Neuron (in vitro differentiated cells): ENCODE results near the gene DHRS4L2.
A peak's percentile ranks its signal among the peaks of the same experiment; 100 is the strongest.
"Not testable (repeated sequence)": the region's sequence is repeated elsewhere in the genome, so short reads cannot be mapped to it uniquely, and the experiment has no call there.

Experiments used
- H2AFZ ChIP-seq: one replicate; pipeline ENCODE4 v1.6.1; 2013; ENCODE audit warnings: low read depth, mild to moderate bottlenecking, inconsistent platforms, low read length, moderate library complexity
- H3K27me3 ChIP-seq: one replicate; pipeline ENCODE4 v1.6.1; 2013; ENCODE audit warnings: low read length; ENCODE audit not compliant: insufficient read depth
- H3K36me3 ChIP-seq: one replicate; pipeline ENCODE4 v1.6.1; 2013; ENCODE audit warnings: low read length; ENCODE audit not compliant: insufficient read depth
- H3K4me1 ChIP-seq: one replicate; pipeline ENCODE4 v1.6.1; 2013; ENCODE audit warnings: low read length; ENCODE audit not compliant: insufficient read depth
- H3K4me3 ChIP-seq: 2 replicates; pipeline ENCODE4 v1.5.1; 2013; ENCODE audit warnings: mild to moderate bottlenecking, low read length, moderate library complexity
- H3K9me3 ChIP-seq: one replicate; pipeline ENCODE4 v1.6.1; 2013; ENCODE audit warnings: low read length

DHRS4L2 gene

DNA sequence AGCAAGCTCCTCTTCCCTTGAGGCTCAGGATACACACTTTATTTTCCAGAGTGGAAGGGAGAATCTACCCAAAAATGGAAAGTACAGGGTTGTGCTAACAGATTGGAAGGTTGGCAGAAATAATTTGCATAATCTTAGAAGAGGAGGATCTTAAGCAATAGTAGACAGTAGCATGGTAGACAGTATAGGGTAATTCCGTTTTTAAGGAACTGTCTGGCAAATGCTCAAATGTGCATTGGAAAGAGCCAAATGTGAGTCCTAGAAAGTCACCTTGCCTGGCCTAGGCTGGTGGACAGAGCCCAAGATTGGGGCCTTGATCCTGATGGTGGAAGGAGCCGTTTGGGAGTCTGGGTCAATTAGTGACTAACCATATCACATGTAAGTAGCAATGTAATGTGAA is 50.0 kb downstream of the DHRS4L2 start:
- Histone ChIP-seq H3K4me3 (no peak overlapping the region), H3K36me3 (no peaks in the 10 kb centered on the region), H3K4me1 (no peaks in the 10 kb centered on the region), H3K9me3 (no peaks in the 10 kb centered on the region), H3K27me3 (peaks cover 9% of the 10 kb centered on the region), H2AFZ (no peak overlapping the region)

DNA sequence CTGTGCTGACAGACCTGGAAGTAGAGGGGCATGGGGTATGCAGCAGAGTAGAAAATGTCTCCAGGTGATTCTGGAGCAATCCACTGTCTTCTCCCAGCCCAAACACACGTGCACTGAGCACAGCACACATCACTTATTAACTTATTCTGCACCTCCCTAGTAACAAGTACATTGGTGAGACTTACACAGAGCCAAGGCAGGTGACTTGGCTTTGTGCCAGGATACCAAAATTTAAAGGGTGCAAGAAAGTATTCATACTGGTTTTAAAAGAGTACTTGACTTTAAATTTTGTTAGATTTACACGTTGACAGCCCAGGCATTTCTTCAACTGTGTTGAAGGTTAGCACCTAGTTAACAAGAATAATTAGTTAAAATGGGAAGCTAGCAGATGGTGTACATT is 52.0 kb downstream of the DHRS4L2 start:
- Histone ChIP-seq H2AFZ (no peak overlapping the region), H3K4me1 (no peaks in the 10 kb centered on the region), H3K9me3 (no peaks in the 10 kb centered on the region)

DNA sequence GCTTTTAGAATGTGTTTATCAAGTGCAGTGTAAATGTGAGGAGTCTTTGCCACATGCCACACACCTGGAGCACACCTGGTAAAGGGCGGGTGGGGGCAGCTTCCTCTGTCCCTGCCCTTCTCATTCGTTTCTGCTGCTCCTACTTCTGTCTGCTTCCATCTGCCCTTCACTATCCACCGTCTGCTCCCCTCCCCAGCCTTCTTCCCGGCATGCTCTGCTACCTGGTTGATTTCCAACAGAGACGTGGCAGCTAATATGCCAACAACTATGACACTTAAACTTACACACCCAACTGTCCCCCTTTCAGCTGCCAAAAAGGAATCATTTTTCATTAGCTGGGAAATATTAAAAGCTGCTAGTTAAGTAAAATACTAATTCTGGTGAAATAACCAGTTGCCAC is 54.0 kb downstream of the DHRS4L2 start:
- Histone ChIP-seq H3K4me1 (no peaks in the 10 kb centered on the region), H3K36me3 (no peaks in the 10 kb centered on the region), H3K9me3 (no peaks in the 10 kb centered on the region), H3K4me3 (no peak overlapping the region), H2AFZ (no peak overlapping the region), H3K27me3 (peaks cover 13% of the 10 kb centered on the region)

More for the DNA sequence above, 52.0 kb downstream of the DHRS4L2 start:
- Histone ChIP-seq H3K36me3 (no peaks in the 10 kb centered on the region), H3K4me3 (no peak overlapping the region), H3K27me3 (peaks cover 12% of the 10 kb centered on the region)

- Histone ChIP-seq H3K27me3 (peaks cover 12% of the 10 kb centered on the region), H3K4me1 (peaks cover 11% of the 10 kb centered on the region)
- H3K4me3 ChIP-seq, H3K9me3 ChIP-seq, H3K36me3 ChIP-seq, H2AFZ ChIP-seq: not testable (repeated sequence)
These were observed 60.3 kb downstream of the DHRS4L2 start for GRCh38 chr14:24049002-24049401.

DNA sequence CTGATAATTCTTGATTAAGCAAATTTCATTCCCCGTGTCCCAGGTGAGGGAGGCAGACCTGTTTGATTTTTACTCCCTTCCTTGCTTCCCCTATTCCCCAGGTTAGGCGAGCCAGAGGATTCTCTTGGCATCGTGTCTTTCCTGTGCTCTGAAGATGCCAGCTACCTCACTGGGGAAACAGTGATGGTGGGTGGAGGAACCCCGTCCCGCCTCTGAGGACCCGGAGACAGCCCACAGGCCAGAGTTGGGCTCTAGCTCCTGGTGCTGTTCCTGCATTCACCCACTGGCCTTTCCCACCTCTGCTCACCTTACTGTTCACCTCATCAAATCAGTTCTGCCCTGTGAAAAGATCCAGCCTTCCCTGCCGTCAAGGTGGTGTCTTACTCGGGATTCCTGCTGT is 62.0 kb downstream of the DHRS4L2 start:
- not testable (repeated sequence) for H3K4me3 ChIP-seq, H3K9me3 ChIP-seq, H3K27me3 ChIP-seq, H2AFZ ChIP-seq, H3K36me3 ChIP-seq
- peaks cover 11% of the 10 kb centered on the region for H3K4me1 ChIP-seq

GRCh38 chr14:24051176-24051788 is 62.6 kb downstream of the DHRS4L2 start:
- Histone ChIP-seq H3K27me3 (peaks cover 9% of the 10 kb centered on the region), H3K4me1 (peaks cover 11% of the 10 kb centered on the region), H3K4me3 (peak overlapping the region; percentile 58), H3K36me3 (peaks cover 7% of the 10 kb centered on the region), H3K9me3 (no peaks in the 10 kb centered on the region), H2AFZ (peak overlapping the region; percentile 72)

DNA sequence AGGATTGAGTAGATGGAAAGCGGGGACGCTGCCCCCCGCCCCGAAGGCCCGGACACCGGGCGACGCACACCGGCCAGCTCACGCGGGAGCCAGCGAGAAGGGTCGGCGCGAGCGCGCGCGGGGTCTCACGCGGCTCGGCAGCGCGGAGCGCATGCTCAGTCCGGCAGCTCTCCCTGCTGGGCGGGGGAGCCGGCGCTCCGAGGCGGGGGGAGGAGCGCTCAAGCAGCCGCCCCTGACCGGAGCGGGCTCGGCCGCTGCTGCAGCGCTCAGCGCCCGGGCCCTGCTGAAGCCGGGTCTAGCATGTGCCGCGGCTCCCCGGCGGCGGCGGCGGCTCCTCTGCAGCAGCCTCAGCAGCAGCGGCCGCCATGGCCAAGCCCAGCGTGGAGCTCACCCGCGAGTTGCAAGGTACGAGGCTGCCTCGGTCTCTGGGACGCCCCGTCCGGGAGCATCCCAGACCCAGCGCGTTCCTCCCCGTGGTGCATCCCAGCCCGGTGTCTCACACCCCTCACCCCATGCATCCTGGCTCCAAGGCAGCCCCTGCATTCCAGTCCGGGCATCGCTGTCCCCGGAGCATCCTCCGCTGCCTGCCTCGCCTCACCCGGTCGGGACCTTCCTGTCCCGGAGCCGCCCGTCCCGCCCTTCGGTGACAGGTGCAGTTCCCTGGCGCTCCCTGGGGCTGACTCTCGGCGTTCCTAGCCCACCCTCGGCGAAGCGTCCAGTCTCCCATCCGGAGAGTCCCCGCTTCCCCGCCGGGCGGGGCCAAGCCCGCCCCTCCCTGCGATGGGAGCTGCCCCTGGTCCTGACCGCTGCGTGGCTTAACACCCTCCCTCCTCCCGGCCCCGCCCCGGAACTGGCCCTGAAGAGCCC is 63.3 kb downstream of the DHRS4L2 start, which contains the start of gene CARMIL3:
TSS of gene CARMIL3 (plus strand) at position 221 of the 867 bp plus-strand sequence. CDS start at position 366, 145 bp downstream.
- peaks cover 11% of the 10 kb centered on the region for H3K4me1 ChIP-seq
- H3K9me3 ChIP-seq = no peaks in the 10 kb centered on the region
- peak within 1 kb of the TSS; percentile 72 for H2AFZ ChIP-seq
- H3K4me3 ChIP-seq = peak within 1 kb of the TSS; percentile 58
- peaks cover 9% of the 10 kb centered on the region for H3K27me3 ChIP-seq
- H3K36me3 ChIP-seq = peaks cover 9% of the 10 kb centered on the region

DNA sequence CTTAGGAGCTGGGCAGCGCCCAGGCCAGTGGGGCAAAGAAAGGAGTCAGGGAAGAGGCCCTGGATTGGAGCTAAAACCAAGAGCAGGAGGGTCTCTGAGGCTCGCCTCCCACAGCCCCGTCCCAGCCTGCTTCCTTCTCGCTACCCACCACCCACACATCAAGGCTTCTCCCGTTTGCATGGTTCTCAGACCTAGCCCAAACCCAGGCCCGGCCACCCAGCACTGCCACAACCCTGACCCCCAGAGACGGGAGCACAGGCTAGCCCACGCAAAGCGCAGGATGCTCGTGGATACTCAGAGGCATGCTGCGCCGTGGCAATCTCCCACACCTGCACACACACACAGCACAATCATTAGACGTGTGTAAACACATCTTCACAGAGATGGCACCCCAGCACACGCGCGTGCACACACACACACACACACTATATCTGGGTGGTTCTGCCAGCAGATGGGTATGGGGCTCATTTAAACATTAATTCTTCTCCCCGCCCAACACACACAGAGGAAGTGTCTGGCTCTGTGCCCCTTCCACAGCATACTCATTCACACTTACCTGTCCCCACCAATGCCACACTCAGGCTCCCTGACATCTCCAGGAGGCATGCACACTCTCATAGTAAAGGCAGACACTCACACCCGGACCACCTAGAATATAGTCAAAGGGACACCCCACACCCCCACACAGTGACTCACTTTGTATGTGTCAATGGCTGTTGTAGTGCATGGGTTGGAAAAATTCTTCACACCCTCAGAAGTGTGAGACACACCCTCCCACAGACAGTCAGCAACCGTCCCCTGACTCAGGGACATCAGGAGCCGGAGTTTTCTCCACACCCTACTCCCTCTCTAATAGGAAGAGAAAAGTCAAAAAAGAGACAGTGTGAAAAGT is 64.2 kb downstream of the DHRS4L2 start:
- Histone ChIP-seq H3K27me3 (peaks cover 6% of the 10 kb centered on the region), H3K4me3 (peak overlapping the region; percentile 58), H3K9me3 (no peaks in the 10 kb centered on the region), H3K4me1 (peaks cover 11% of the 10 kb centered on the region), H2AFZ (peak overlapping the region; percentile 72), H3K36me3 (peaks cover 9% of the 10 kb centered on the region)

DNA sequence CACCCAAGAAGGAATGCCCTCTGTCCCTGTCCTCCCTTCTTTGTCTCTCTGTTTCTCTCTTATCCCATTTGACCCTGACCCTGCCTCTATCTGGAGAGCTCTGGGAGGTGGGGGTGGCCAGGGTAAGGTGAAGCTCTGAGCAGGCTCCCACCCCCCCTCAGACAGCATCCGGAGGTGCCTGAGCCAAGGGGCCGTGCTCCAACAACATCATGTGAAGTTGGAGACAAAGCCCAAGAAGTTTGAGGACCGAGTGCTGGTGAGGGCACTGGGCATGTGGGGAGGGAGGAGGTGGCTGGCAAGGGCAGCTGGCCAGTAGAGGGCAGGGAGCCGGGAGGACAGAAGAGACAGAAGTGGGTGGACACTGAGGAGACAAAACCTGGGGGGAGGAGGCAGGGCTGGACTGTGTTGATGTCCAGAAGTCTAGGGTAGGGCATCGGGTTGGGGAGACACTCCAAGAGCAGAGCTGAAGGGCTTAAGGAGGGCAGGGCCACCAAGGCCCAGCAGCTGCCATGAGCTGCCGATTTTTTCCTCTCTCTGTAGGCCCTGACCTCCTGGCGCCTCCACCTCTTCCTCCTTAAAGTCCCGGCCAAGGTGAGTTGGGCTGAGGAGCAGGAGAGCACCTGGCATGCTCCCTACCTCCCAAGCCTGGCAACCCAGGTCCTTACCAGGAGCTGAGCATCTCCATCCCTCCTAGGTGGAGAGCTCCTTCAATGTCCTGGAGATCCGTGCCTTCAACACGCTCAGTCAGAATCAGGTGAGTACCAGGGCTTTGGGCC is 65.0 kb downstream of the DHRS4L2 start:
- no peak overlapping the region for H3K4me3 ChIP-seq
- no peak overlapping the region for H2AFZ ChIP-seq
- peaks cover 4% of the 10 kb centered on the region for H3K27me3 ChIP-seq
- peaks cover 11% of the 10 kb centered on the region for H3K4me1 ChIP-seq
- H3K36me3 ChIP-seq = peaks cover 9% of the 10 kb centered on the region
- no peaks in the 10 kb centered on the region for H3K9me3 ChIP-seq

DNA sequence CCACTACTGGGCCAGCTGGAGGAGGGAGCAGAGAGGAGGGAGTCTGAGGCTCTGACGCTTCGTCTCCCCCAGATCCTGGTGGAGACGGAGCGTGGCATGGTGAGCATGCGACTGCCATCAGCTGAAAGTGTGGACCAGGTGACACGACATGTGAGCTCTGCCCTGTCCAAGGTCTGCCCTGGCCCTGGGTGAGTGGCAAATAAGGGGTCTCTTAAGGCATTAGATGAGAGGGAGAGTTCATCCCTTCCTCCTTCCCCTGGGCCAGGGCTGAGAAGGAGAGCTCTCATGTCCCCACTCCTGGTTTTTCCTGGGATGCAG is 65.6 kb downstream of the DHRS4L2 start:
- Histone ChIP-seq H3K4me1 (peaks cover 11% of the 10 kb centered on the region), H3K27me3 (no peaks in the 10 kb centered on the region), H2AFZ (no peak overlapping the region), H3K9me3 (no peaks in the 10 kb centered on the region), H3K4me3 (no peak overlapping the region), H3K36me3 (peaks cover 9% of the 10 kb centered on the region)

DNA sequence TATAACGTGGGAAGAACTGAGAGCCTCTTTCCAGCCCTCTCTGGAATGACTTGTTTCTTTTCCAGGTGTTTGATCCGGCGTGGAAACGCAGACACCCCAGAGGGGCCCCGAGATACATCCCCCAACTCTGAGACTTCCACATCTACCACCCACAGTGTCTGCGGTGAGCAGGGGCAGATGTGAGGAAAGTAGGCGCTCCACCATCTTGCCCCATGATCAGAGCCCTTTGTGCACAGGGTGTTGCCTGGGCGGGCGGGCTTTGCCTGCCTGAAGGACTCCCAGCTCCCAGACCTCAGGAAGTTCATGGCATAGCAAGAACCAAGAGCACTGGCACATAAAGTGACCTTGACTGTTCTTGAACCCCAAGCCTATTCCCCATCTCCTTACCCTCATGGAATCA is 65.9 kb downstream of the DHRS4L2 start:
- H3K27me3 ChIP-seq = no peaks in the 10 kb centered on the region

More for the DNA sequence above, 65.9 kb downstream of the DHRS4L2 start:
- no peak overlapping the region for H3K4me3 ChIP-seq
- H3K36me3 ChIP-seq = peaks cover 9% of the 10 kb centered on the region
- peaks cover 11% of the 10 kb centered on the region for H3K4me1 ChIP-seq
- no peak overlapping the region for H2AFZ ChIP-seq
- H3K9me3 ChIP-seq = no peaks in the 10 kb centered on the region
